Measurements from ENCODE around the gene IPO9.
A peak's percentile ranks its signal among the peaks of the same experiment; 100 is the strongest.

DNA sequence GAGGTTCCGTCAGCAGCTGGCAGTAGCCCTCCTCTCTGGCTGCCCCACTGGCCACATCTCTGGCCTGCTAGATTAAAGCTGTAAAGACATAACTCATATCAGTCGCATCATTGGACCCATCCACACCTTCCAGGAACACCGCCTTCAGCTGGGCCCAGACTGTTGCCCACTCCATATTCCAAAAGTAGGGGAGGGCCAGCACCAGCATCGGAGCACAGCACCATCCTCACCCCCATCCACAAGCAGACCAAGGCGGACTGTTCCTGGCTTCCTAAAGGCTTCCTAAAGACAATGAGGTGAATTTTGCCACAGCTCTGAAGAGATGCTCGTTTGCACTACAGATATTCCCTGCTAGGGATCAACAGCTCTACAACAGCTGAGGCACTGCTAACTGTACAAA is 63.3 kb downstream of the IPO9 start:
- TF ChIP-seq, protein P1, sequence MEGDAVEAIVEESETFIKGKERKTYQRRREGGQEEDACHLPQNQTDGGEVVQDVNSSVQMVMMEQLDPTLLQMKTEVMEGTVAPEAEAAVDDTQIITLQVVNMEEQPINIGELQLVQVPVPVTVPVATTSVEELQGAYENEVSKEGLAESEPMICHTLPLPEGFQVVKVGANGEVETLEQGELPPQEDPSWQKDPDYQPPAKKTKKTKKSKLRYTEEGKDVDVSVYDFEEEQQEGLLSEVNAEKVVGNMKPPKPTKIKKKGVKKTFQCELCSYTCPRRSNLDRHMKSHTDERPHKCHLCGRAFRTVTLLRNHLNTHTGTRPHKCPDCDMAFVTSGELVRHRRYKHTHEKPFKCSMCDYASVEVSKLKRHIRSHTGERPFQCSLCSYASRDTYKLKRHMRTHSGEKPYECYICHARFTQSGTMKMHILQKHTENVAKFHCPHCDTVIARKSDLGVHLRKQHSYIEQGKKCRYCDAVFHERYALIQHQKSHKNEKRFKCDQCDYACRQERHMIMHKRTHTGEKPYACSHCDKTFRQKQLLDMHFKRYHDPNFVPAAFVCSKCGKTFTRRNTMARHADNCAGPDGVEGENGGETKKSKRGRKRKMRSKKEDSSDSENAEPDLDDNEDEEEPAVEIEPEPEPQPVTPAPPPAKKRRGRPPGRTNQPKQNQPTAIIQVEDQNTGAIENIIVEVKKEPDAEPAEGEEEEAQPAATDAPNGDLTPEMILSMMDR (IDR thresholded peaks at IDR 0.05) = no peak
- TF ChIP-seq POLR2AphosphoS5 (IDR thresholded peaks at IDR 0.05) (peak in 2 of 4 donors; percentile 27 to 54), EP300 (IDR thresholded peaks at IDR 0.05) (no peak), POLR2A (IDR thresholded peaks at IDR 0.05) (no peak)

Measured in sigmoid colon (tissue), 4 donors.